NT2/D1 (cell line): ENCODE measurements around the gene TLX3.

Experiments
- SUZ12 ChIP-seq: IDR thresholded peaks from 2 replicates; pipeline ENCODE4 v1.6.1; 2011; ENCODE audit not compliant: insufficient read length, insufficient read depth; ENCODE audit errors: extremely low read depth
- YY1 ChIP-seq: IDR thresholded peaks from 2 replicates; pipeline ENCODE4 v1.6.1; 2011; ENCODE audit not compliant: insufficient read length, insufficient read depth
- ZNF274 ChIP-seq: IDR thresholded peaks from 2 replicates; pipeline ENCODE4 v1.6.1; 2011; ENCODE audit warnings: mild to moderate bottlenecking, low read depth, low read length

- TF ChIP-seq ZNF274 (no peak), YY1 (no peak), SUZ12 (no peak)
These were observed 33.1 kb upstream of the TLX3 start for GRCh38 chr5:171275841-171276544.
